Activated naive CD8-positive, alpha-beta T cell treated with anti-CD3 and anti-CD28 coated beads, Interleukin-2, amount 50 U/mL, for 16 hours (primary cell): ENCODE results near the gene CELSR1.
"Not testable (repeated sequence)": the region's sequence is repeated elsewhere in the genome, so short reads cannot be mapped to it uniquely, and the experiment has no call there.

ENCODE experiments used
- DNase-seq: peaks from one replicate; pipeline ENCODE4 v3.0.0-alpha.2; 2020; ENCODE audit warnings: low read depth, low spot score

The CELSR1 gene

DNA sequence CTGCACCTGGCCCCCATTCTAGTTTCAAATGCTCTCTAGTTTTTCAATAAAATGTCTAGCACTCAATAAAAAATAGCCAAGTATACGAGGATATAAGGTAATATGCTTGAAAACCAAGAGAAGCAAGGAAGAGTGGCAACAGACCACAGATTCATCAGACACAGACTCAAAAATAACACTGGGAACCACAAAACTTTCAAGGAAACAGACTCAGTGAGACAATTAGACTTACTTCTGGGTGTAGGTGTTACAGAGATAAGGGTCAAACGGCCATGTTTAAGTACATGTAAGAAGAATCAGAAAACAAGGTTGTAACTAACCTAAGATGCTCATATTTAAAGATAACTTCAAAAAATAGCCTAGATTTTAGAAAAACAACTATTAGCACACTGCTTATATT is 134.9 kb downstream of the CELSR1 start:
- DNase-seq = no peak

DNA sequence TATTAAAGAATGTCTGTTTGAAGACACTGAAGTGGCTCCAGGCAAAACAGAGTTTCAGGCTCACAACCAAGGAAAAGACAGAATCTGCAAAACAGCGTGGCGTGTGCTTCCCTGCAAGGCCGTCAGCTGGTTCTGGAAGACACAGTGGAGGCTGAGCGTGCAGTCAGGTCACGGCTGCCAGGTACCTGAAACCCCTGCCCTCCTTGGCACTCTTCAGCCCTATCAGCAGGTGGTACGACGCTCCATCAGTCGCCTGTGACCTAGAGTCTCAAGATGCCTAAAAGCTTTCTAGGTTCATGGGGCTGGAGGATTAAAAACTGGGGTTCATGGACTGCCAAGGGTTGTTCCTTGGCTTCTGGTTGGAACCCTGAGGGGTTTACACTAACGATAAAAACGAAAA is 136.1 kb downstream of the CELSR1 start:
- DNase-seq = no peak

DNA sequence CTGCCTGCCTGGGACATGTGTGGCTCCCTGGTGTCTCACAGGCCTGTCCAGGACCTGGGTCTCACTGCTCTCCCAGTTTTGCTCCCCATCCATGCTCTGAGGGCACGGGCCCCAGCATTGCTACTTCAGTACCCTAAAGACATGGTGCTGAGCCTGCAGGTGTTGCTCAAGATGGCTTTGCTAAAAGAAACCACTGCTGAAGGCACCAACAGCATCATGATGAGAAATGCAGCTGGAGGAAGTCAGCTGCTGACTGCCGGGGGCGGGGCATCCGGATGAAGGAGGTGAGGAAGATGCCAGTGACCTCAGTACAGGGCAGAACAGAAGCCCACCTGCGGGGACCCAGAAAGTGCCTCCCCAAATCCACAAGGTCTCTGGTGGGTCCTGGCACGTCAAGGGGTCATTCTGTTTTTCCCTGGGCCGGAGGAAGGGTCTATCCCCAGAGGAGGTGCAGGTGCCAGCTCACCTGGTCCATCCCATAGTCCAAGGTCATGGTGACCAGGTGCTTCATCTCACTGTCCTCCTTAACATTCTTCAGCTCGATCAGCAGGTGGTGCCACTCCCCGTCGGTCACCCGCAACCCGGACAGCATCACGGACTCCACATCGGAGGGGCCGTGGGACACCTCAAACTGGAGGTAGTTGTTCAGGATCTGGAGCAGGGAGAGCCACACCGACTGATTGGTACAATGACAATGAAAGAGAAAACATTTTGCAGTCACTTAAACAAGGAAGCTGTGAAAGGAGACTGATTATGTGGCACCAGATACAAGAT is 138.0 kb downstream of the CELSR1 start:
- DNase-seq = no peak

DNA sequence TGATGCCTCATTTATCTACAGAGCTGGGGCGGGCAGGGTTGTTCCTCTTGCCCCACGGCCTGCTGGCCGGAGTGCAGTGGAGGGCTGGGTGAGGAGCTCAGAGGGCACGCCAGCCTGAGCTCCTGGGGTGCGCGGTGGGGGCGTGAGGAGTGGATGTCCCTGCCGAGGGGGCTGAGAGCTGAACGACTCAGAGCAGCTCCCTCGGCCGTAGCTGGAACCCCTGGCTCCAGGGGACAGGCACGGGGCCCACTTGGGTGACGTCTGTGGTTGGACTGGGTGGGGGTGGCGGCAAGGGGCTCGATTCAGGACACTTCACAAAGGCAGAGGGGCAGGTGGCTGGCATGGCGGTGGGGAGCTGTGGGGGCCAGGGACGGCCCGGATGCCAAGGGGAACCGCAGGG is 139.5 kb downstream of the CELSR1 start:
- DNase-seq = no peak

DNA sequence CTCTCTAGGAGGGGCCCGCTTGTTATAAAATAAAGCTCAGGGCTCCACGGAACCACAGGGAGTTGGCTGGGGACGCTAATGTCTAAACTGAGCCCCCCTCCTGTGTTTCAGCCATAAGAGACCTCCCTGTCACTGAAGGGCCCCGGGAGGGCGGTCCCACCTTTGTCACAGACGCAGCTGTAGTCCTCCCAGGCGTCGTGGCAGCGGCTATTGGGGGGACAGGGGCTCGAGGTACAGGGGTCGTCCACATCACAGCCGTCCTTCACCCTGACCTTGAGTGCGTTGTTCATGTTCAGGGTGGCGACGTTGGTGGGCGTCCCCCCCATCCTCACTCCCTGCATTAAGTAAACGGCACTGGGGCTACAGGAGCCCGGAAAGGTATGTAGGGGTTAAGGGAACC is 139.9 kb downstream of the CELSR1 start:
- DNase-seq = no peak

DNA sequence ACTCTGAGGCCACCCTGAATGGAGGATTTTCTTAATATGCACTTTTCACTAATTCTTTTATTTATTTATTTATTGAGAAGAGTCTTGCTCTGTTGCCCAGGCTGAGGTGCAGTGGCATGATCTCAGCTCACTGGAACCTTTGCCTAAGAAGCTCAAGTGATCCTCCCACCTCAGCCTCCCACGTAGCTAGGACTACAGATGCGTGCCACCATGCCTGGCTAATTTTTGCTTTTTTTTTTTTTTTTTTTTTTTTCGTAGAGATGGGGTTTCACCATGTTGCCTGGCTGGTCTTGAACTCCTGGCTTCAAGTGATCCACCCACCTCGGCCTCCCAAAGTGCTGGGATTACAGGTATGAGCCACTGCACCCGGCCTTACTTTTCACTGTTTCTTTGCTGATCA is 140.4 kb downstream of the CELSR1 start:
- DNase-seq = not testable (repeated sequence)

DNA sequence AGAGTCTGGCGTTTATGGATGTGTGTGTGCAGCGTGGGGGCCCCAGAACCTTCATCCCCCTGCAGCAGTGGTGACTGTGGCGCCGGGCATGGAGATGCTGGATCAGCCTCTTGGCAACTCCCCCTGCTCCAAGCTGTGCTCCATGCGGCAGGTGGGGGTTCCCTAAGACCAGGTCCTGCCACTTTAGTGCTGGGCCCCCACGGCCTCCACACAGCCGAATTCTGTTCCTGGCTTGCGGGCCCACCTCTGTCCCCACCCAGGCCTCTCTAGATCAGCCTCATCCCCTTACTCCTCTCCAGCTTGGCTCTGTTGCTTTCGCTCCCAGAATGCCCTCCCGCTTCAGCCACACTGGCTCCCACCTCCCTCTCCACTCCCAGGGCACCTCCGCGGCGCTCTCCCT is 142.3 kb downstream of the CELSR1 start:
- DNase-seq = no peak

DNA sequence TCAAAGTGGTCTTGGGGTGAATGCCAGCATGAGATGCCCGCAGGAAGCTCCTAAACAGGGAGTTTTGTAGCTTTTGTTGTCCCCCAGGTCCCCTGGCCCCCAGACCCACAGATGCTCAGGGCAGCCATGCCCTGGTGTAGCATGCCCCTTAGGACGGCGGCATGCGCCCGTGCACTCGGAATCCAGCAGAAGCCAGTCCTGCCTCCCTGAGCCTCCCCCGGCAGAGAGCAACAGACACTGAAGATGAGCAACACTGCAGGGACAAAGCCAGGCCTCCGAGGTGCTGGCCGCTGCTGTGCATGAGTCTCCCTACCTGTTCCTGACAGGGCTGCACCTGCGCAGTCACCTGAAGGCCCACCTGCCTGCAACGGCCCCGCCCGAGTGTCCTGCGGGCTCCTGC is 142.8 kb downstream of the CELSR1 start:
- DNase-seq = no peak

DNA sequence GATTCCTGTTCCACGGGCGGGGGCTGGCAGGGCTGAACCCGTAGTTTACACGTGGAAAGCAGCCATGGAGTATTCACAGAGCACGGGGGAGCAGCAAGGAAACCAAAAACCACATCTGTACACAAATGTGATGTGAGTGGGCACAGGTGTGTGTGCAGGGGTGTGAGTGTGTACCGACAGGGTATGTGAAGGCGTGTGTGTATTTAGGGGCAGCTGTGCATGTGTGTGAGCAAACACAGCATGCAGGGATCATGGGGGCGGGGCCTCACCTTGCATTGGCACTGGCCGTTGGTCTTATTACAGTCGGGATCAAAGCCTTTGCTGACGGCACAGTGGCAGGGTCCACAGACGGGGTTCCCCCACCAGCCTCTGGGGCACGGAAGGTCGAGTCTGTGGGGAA is 143.5 kb downstream of the CELSR1 start:
- no peak for DNase-seq

DNA sequence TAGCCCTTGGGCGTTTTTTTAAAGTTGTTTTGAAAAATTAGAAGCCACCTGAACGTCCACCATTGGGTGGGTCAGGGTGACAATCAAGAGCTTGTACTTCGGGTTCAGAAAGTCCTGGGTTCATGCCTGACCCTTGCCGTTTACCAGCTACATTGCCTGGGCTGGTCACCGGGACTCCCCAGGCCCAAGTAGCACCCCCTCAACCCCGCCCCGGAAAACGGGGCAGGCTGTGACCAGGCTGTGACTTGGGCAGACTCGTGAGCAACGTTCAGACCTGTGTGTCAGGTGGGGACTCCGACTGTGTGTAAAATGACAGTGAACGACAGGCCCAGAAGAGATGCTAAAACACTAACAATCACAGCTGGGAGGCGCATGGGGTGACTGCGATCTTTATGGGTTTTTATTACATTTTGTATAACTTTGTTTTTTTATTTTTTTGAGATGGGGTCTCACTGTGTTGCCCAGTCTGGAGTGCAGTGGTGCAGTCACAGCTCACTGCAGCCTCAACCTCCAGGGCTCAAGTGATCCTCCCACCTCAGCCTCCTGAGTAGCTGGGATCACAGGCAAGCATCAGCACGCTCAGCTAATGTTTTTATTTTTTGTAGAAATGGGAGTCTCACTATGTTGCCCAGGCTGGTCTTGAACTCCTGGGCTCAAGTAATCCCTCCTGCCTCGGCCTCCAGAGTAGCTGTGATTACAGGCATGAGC is 145.1 kb downstream of the CELSR1 start:
- DNase-seq = no peak

DNA sequence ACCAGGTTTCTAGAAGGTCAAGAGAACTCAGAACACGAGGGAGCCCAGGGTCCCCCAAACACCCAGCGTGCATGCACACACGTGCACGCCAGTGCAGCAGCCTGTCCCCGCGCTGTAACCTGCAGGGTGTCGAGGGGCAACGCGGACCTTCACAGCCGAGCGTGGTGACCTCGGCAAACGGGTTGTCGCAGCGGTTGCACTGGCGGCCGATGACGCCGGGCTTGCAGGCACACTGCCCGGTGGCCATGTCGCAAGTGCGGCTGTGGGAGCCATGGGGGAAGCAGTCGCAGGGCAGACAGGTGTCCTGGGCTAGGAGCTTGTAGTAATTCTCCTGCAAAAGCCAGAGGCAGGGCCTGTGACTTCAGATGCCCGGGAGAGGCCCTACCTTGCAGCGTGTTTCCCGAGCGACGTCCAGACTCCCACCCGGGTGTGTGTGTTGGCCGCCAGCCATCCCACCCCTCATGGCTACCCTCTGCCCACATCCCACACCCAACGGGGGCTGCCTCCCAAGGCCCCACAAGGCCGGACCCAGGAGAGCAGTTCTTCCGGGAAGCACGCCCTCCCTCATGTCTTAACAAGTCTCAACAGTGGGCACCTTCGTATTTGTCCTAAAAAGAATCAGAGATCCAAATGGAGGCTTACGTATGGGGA is 145.8 kb downstream of the CELSR1 start:
- no peak for DNase-seq

DNA sequence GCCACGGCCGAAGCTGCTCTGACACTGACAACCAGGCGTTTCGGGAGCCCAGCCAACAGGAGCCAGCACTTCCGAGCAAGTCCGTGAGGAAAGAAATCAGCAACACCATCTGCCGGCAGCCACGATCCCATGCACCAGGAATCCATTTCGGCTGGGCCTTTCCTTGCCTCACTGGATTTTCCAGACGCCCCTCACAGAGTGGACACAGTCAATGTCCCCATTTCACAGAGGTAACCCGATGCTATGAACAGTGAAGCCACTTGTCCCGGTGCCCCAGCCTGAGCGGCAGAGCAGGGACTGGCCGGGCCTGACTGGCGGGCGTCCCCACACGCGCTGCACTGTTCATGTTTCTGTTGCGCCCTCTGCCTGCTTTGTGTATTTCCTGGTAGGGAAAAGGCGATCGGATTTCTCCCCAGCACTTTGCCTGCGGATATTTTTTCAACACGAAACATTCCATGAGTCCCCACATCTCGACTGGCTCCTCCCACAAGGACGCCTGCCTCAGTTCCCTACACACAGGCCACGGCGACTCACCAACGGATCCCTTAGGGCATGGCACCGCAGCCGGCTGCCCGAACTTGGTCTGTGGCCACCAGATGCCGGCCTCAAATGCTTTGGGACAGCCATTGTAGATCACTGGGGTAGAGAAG is 146.6 kb downstream of the CELSR1 start:
- no peak for DNase-seq

DNA sequence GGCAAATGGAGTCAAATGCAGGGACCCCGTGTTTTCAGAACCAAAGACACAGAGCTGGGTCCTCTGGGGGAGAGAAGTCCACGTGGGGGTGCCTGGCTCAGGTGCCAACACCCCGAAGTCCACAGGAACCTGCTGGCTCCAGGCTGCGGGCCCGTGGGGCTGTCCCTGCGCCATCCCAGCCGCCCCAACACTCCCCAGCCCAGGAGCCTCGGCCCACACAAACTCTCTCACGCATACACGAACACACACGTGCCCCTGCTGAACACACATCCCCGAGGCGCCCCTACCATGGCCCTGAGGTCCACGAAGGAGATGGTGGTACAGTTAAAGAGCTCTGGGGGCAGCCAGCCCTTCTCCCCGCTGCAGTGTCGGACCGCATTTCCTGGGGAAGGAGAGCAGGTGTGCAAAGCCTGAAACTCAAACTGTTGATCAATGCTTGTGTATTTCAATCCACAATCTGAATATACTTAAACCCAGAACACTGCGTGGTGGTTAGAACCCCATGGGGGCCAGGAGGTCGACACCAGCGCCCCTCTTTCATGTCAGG is 147.2 kb downstream of the CELSR1 start:
- no peak for DNase-seq

DNA sequence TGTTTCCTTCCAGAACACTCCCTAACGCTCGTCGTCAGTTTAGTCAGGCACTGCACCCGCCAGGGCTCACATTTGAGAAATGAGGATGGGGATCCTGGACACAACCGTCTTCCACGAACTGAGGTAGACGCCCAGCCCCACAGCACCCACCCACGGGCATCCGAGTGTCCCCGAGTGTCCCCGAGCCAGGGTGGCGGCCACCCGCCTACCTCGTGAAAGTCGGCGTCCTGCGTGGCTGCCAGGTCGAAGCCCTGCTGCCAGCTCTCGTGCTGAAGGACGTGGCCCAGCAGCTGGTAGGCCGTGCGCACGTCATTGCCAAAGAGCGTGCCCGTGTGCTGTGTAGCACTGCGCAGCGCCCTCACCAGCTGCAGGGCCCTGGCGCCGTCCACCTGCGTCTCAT is 148.3 kb downstream of the CELSR1 start:
- DNase-seq = no peak

DNA sequence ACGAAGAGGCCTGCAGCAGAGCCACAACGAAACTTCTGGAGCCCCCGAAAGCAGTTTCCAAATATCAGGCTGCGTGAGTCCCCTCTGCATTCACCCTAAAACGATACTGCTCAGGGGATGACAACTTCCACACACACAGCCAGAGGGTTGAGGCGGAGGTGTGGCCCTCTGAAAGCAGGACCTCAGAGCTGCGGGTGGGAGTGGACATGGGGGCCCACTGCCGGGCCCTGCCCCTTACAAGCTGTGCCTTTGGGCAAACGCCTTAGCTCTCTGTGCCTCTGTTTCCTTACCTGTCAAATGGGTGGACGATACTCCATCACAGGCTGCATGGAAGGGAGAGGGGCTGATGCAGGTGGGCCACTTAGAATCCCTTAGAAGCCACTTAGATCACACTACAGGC is 148.8 kb downstream of the CELSR1 start:
- no peak for DNase-seq

DNA sequence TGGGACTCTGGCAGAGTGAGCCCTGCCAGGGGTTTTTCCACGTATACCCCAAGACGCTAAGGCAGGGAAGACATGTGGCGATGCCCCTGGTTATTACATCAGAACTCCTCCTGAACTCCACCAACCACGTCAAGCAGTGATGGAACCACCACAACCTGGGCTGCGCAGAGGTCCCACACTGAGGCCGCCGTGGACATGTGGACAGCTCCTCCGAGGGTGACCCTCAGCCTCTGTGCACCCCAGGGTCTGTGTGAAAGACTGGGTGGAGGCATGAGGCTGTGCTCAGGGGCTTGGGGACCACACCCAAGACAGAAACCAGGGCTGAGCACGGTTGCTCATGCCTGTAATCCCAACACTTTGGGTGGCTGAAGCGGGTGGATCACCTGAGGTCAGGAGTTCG is 149.7 kb downstream of the CELSR1 start:
- no peak for DNase-seq

DNA sequence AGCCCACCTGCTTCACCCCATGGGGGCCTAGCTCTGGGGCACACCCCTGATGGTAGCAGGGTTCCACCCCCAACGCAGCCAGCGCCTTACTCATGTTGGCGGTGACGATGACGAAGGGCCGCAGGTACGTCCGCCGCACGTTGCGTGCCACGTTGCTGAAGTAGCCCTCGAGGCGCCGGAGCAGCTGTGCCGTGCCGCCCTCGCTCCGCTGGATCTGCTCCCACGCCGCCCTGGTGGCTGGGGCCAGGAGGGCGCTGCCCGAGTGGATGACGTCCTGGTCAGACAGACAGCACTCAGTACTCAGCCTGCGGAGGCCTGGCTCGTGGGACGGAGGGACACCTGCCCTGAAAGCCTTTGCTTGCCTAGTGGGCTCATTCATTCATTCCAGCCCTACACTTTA is 151.1 kb downstream of the CELSR1 start:
- DNase-seq = no peak

DNA sequence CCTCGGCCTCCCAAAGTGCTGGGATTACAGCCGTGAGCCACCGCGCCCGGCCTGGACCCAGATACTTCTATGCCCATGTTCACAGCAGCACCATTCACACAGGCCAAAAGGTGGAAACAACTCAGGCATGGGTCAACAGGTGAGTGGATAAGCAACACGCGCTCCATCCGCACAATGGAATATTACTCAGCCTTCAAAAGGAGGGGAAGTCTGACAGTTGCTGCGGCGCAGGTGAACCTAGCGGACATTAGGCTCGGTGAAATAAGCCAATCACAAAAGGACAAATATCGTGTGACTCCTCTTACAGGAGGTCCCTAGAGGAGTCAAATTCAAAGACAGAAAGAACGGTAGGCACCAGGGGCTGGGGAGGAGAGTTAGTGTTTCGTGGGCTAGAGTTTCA is 154.9 kb downstream of the CELSR1 start:
- no peak for DNase-seq

DNA sequence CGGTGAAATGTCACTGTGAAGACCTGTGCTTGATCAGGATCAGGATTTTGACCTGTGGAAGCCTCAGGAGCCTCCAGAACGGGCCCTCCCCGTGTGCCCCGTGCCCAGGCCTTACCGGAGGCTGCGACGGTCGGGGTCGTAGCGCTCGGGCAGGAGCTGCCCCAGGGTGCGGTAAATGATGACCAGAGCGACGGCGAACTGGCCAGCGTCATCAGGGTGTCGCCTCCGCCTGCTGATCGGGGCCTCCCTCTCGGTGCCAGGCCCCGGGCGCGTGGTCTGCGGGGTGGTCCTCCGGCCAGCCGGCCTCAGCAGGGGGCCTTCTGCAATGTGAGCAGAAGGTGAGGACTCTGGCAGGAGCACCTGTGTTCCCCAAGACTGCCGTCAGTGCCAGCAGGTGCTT is 155.7 kb downstream of the CELSR1 start:
- DNase-seq = no peak

DNA sequence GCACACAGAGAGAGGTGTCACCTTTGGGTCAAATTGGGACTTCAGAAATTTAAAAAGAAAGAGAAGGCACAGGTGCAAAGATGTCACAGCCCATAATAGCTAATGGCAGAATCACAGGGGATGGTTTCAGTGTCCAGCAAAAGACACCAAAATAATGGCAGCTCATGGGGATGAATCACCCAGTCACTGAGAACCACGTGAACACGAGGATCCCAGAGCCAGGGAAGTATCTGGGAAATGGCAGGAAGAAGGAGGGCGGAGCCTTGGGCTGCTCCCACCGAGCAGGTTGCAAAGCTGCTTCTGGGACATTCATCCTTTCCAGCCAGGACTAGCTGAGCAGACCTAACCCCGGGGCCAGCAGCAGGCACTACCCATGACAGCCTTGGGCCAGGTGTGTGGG is 156.3 kb downstream of the CELSR1 start:
- no peak for DNase-seq

DNA sequence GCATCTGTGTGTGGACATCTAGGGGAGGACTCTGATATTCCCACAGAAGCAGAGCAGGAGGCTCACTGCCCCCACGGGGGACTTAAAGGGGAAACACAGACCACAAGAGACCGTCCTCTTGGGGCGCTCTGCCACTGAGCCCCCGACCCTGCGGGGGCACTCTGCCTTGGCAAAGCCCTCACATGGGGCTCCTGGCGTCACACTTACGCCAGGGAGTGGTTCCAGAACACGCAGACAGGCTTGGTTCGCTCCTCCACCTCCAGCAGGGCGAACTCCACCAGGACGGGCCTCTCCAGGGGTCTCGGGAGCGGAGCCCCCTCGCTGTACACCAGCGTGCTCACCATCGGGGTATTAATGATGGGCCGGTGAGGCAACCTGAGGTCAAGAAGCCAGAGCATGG is 156.8 kb downstream of the CELSR1 start:
- no peak for DNase-seq

DNA sequence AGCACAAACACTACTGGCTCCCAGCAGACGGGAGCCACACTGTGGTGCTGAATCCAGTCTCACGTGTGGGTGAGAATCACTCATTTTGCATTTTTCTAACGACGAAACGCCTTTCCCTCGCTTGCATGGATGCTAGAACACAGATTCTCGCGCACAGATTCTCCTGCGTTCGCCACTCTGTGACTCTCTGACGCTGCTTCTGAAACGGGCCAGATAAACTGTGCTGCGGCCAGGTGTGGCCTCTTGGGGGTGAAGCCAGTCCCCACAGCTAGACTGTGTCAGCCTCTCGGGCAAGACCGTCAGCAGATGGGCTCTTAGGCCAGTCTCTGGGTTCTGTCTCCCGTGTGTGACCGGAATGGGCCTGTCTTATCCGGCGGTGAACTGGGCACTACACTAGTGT is 157.4 kb downstream of the CELSR1 start:
- DNase-seq = no peak
